ENCODE data around the gene ESYT1.

DNA sequence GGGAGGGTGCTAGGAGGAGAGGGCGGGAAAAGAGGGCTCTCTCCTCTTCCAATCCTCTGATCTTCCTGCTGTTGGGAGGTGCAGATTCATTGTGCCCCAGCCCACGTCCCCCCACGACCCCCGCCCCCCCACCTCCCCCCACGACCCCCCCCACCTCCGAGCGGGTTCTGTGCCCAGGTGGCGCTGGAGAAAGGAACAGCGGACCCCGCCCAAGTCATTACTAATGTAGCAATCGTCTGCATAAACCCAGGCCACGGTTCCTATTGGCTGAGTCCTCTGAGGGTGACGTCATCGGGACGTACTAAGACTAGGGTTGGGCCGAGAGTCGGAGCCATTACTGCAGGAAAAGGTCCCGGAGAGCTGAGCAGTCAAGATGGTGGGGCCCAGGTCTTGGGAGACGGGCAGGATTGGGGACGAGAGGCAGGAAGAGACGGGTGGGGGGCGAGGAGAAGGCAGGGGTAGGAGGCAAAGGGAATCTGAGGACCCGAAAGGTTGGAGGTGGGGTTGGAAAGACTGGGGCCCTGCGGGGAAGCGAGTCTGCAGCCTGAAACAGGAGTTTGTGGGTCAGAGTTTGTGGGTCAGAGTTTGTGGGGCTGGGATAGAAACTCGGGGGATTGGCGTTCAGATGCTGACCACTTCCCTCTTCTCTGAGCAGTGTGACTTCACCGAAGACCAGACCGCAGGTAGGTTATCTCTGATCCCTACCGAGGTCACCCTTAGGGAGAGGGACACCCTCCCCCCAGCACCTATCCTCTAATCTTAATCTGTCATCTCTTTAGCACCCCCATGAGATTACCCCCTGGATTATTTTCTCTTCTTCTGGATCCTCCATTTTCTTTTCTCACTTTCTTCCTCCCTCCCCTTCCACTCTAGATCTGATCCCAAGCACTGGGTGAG, 30.2 kb downstream of the ESYT1 start, which contains the start of gene MYL6:
- TF ChIP-seq, protein P1, sequence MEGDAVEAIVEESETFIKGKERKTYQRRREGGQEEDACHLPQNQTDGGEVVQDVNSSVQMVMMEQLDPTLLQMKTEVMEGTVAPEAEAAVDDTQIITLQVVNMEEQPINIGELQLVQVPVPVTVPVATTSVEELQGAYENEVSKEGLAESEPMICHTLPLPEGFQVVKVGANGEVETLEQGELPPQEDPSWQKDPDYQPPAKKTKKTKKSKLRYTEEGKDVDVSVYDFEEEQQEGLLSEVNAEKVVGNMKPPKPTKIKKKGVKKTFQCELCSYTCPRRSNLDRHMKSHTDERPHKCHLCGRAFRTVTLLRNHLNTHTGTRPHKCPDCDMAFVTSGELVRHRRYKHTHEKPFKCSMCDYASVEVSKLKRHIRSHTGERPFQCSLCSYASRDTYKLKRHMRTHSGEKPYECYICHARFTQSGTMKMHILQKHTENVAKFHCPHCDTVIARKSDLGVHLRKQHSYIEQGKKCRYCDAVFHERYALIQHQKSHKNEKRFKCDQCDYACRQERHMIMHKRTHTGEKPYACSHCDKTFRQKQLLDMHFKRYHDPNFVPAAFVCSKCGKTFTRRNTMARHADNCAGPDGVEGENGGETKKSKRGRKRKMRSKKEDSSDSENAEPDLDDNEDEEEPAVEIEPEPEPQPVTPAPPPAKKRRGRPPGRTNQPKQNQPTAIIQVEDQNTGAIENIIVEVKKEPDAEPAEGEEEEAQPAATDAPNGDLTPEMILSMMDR (IDR thresholded peaks at IDR 0.05 in 2 of 3, conservative IDR thresholded peaks at IDR 0.05 in 1 of 3; ENCODE audit: control insufficient read depth in 2 of 3, extremely low read depth in 1 of 3, insufficient read depth in 1 of 3, low read depth in 3 of 3, low read length in 3 of 3): no peak
- TF ChIP-seq BCL11A (IDR thresholded peaks at IDR 0.05; ENCODE audit: low read depth, low read length): 0 out of 2 replicates have a peak, but pooled peaks have one; percentile 21
- TF ChIP-seq, protein P2, sequence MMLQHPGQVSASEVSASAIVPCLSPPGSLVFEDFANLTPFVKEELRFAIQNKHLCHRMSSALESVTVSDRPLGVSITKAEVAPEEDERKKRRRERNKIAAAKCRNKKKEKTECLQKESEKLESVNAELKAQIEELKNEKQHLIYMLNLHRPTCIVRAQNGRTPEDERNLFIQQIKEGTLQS (IDR thresholded peaks at IDR 0.05; ENCODE audit: borderline replicate concordance, extremely low read depth, low read depth, low read length): no peak
- TF ChIP-seq NBN (IDR thresholded peaks at IDR 0.05): peak; percentile 100
- TF ChIP-seq POLR2AphosphoS2 (IDR thresholded peaks at IDR 0.05; ENCODE audit: low read depth, low read length): peak; percentile 99
- peak; percentile 99 for TF ChIP-seq PML (IDR thresholded peaks at IDR 0.05; ENCODE audit: low read length)
- peak; percentile 46 for TF ChIP-seq MXI1 (IDR thresholded peaks at IDR 0.05; ENCODE audit: low read depth, low read length)
- TF ChIP-seq, protein P3, sequence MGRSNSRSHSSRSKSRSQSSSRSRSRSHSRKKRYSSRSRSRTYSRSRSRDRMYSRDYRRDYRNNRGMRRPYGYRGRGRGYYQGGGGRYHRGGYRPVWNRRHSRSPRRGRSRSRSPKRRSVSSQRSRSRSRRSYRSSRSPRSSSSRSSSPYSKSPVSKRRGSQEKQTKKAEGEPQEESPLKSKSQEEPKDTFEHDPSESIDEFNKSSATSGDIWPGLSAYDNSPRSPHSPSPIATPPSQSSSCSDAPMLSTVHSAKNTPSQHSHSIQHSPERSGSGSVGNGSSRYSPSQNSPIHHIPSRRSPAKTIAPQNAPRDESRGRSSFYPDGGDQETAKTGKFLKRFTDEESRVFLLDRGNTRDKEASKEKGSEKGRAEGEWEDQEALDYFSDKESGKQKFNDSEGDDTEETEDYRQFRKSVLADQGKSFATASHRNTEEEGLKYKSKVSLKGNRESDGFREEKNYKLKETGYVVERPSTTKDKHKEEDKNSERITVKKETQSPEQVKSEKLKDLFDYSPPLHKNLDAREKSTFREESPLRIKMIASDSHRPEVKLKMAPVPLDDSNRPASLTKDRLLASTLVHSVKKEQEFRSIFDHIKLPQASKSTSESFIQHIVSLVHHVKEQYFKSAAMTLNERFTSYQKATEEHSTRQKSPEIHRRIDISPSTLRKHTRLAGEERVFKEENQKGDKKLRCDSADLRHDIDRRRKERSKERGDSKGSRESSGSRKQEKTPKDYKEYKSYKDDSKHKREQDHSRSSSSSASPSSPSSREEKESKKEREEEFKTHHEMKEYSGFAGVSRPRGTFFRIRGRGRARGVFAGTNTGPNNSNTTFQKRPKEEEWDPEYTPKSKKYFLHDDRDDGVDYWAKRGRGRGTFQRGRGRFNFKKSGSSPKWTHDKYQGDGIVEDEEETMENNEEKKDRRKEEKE (IDR thresholded peaks at IDR 0.05): no peak
